ENCODE data around the gene PCDHGA2.

DNA sequence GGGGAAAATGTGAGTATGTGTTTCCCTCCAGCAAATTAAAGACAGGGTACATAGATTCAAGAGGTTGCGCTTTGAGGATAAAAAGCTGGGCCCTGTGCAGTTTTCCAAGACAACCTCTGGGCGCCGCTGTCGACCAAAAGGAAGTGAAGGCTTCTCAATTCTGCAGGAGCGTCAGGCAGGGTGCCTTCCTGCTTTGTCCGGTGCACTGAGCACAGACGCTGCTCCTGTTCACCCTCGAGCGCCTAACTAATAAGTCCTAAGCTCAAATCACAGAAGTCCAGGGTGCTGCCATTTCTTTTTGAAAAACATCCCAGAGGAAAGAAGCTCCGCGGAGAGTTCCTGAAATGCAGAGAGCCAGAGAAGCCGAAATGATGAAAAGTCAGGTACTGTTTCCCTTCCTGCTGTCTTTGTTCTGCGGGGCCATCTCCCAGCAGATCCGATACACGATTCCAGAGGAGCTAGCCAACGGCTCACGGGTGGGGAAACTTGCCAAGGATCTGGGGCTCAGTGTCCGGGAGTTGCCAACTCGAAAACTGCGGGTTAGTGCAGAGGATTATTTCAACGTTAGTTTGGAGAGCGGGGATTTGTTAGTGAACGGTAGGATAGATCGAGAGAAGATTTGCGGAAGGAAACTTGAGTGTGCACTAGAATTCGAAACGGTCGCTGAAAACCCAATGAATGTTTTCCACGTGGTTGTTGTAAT, 11.5 kb downstream of the PCDHGA2 start, which contains the start of gene PCDHGB1:
- TF ChIP-seq, protein P1, sequence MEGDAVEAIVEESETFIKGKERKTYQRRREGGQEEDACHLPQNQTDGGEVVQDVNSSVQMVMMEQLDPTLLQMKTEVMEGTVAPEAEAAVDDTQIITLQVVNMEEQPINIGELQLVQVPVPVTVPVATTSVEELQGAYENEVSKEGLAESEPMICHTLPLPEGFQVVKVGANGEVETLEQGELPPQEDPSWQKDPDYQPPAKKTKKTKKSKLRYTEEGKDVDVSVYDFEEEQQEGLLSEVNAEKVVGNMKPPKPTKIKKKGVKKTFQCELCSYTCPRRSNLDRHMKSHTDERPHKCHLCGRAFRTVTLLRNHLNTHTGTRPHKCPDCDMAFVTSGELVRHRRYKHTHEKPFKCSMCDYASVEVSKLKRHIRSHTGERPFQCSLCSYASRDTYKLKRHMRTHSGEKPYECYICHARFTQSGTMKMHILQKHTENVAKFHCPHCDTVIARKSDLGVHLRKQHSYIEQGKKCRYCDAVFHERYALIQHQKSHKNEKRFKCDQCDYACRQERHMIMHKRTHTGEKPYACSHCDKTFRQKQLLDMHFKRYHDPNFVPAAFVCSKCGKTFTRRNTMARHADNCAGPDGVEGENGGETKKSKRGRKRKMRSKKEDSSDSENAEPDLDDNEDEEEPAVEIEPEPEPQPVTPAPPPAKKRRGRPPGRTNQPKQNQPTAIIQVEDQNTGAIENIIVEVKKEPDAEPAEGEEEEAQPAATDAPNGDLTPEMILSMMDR (IDR thresholded peaks at IDR 0.05 in 4 of 5, conservative IDR thresholded peaks at IDR 0.05 in 1 of 5) = peak in 4 of 5 experiments; percentile 18 to 53 (median 38)
- no peak for TF ChIP-seq POLR2A (IDR thresholded peaks at IDR 0.05)
